PC-9 (cell line): ENCODE data around the gene EMD. TPM values are rescaled to one million over a fixed set of nuclear protein-coding genes. Genes with fewer than 3 reads are reported as not detected.

Experiments used
- BruUV-seq: library from RNA; stranded (reverse); fragments of 400-500 nt; replicated peaks from 2 replicates; lab custom pipeline; 2021; lab: Mats Ljungman, UMichigan
- CTCF ChIA-PET: fragments of 300-600 bp; sonication (Branson Sonifier 250); formaldehyde crosslinking; loops from one replicate; lab custom pipeline; 2022; ENCODE audit warnings: antibody characterized with exemption; lab: Charles Lee
- POLR2A ChIA-PET: fragments of 300-600 bp; sonication (Branson Sonifier 250); formaldehyde crosslinking; loops from one replicate; lab custom pipeline; 2022; ENCODE audit warnings: antibody characterized with exemption; ENCODE audit not compliant: unreplicated experiment; lab: Charles Lee
- DNase-seq, 2 experiments: peaks; one replicate each; pipeline versions ENCODE4 v3.0.0 to v3.0.0-alpha.2; 2015 to 2022; ENCODE audit warnings: mixed read lengths in 1 of 2
- H2AFZ ChIP-seq: fragments of 200-600 bp; sonication (generic); 2 replicates; pipeline ENCODE4 v1.8.1; 2017; ENCODE audit warnings: antibody characterized with exemption
- H3F3A ChIP-seq: fragments of 200-600 bp; sonication (generic); 2 replicates; pipeline ENCODE4 v1.8.1; 2017; ENCODE audit warnings: antibody characterized with exemption, mild to moderate bottlenecking, low read depth; ENCODE audit not compliant: insufficient read depth
- H3K27ac ChIP-seq: fragments of 200-600 bp; sonication (generic); 2 replicates; pipeline ENCODE4 v1.6.1; 2016; ENCODE audit warnings: mixed run types
- H3K27me3 ChIP-seq: fragments of 200-600 bp; sonication (generic); 2 replicates; pipeline ENCODE4 v1.6.1; 2016; ENCODE audit warnings: low read depth, mixed run types; ENCODE audit not compliant: insufficient read depth
- H3K36me3 ChIP-seq: fragments of 200-600 bp; sonication (generic); 2 replicates; pipeline ENCODE4 v1.6.1; 2016; ENCODE audit warnings: low read depth, mixed run types
- H3K4me1 ChIP-seq: fragments of 200-600 bp; sonication (generic); replicated peaks from 2 replicates; pipeline ENCODE4 v1.6.1; 2016; ENCODE audit warnings: mixed run types; ENCODE audit not compliant: insufficient read depth
- H3K4me2 ChIP-seq: fragments of 200-600 bp; sonication (generic); 2 replicates; pipeline ENCODE4 v1.6.1; 2017; ENCODE audit warnings: mixed run types
- H3K4me3 ChIP-seq: fragments of 200-600 bp; sonication (generic); 2 replicates; pipeline ENCODE4 v1.6.1; 2016; ENCODE audit warnings: mixed run types
- H3K79me2 ChIP-seq: fragments of 200-600 bp; sonication (generic); 2 replicates; pipeline ENCODE4 v1.6.1; 2017; ENCODE audit warnings: low read depth, mixed run types
- H3K9me2 ChIP-seq: fragments of 200-600 bp; sonication (generic); 2 replicates; pipeline ENCODE4 v1.8.1; 2017; ENCODE audit warnings: mild to moderate bottlenecking; ENCODE audit not compliant: insufficient read depth
- H3K9me3 ChIP-seq: fragments of 200-600 bp; sonication (generic); 2 replicates; pipeline ENCODE4 v1.8.1; 2016; ENCODE audit warnings: low read depth; ENCODE audit not compliant: insufficient read depth
- H4K20me1 ChIP-seq: fragments of 200-600 bp; sonication (generic); 2 replicates; pipeline ENCODE4 v1.8.1; 2017; ENCODE audit not compliant: insufficient read depth
- EZH2 ChIP-seq: fragments of 200-600 bp; sonication (generic); IDR thresholded peaks from 2 replicates; pipeline ENCODE4 v1.8.0; 2017; ENCODE audit warnings: antibody characterized with exemption, low read depth
- intact Hi-C: fragments of 100-400 bp; cut with micrococcal nuclease; formaldehyde crosslinking; loops from one replicate; pipeline ENCODE4 v1.10.0; 2022; ENCODE audit not compliant: unreplicated experiment
- total RNA-seq: library from RNA; stranded (reverse); gene quantifications from 2 replicates; pipeline ENCODE4 v1.2.3, GENCODE V29; 2021
- TF ChIP-seq, protein P1 (sequence below): fragments of 200-600 bp; sonication (generic); conservative IDR thresholded peaks from 2 replicates; pipeline ENCODE4 v1.6.1; 2017; ENCODE audit warnings: mixed run types, antibody characterized with exemption, mild to moderate bottlenecking, moderate library complexity

Gene EMD
- total RNA-seq, 1 experiment from 2014 or later: 164 TPM

DNA sequence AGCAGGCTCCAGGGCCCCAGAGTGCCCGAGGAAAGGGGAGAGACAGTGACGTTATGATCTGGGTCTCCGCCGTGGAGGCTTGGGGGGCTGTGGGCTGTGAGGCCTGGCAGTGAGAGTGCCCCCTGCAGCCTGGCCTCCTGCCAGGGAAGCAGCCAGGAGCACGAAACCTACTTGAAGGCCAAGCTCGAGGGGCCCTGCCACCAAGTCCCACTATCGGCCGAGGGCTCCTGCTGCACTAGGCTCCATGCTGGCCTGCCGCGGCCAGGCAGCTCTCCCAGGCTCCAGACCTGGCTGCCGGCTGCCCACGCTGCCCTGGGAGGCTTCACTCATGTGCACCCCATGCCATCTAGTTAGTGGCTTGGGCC lies 23.3 kb upstream of the EMD start:
- no peak overlapping the region for H3K27ac ChIP-seq
- intact Hi-C loops: no loop called here
- H3K79me2 ChIP-seq: no peaks in the 10 kb centered on the region
- BruUV-seq: no TSS peak
- H3K27me3 ChIP-seq: no peaks in the 10 kb centered on the region
- CTCF ChIA-PET: no interaction called here
- no peaks in the 10 kb centered on the region for H3K4me1 ChIP-seq
- 0 out of 2 replicates have a peak, but pooled peaks cover 10% of the 10 kb centered on the region for H4K20me1 ChIP-seq
- H3K9me2 ChIP-seq: no peaks in the 10 kb centered on the region
- H3K36me3 ChIP-seq: no peaks in the 10 kb centered on the region
- no peak overlapping the region for H3K4me2 ChIP-seq
- H2AFZ ChIP-seq: no peak overlapping the region
- no peaks in the 10 kb centered on the region for H3F3A ChIP-seq
- DNase-seq: peak in 1 of 2 experiments; percentile 6
- POLR2A ChIA-PET: no interaction called here
- no peaks in the 10 kb centered on the region for H3K9me3 ChIP-seq
- no peak for TF ChIP-seq EZH2
- TF ChIP-seq, protein P1, sequence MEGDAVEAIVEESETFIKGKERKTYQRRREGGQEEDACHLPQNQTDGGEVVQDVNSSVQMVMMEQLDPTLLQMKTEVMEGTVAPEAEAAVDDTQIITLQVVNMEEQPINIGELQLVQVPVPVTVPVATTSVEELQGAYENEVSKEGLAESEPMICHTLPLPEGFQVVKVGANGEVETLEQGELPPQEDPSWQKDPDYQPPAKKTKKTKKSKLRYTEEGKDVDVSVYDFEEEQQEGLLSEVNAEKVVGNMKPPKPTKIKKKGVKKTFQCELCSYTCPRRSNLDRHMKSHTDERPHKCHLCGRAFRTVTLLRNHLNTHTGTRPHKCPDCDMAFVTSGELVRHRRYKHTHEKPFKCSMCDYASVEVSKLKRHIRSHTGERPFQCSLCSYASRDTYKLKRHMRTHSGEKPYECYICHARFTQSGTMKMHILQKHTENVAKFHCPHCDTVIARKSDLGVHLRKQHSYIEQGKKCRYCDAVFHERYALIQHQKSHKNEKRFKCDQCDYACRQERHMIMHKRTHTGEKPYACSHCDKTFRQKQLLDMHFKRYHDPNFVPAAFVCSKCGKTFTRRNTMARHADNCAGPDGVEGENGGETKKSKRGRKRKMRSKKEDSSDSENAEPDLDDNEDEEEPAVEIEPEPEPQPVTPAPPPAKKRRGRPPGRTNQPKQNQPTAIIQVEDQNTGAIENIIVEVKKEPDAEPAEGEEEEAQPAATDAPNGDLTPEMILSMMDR: no peak
- no peak overlapping the region for H3K4me3 ChIP-seq

DNA sequence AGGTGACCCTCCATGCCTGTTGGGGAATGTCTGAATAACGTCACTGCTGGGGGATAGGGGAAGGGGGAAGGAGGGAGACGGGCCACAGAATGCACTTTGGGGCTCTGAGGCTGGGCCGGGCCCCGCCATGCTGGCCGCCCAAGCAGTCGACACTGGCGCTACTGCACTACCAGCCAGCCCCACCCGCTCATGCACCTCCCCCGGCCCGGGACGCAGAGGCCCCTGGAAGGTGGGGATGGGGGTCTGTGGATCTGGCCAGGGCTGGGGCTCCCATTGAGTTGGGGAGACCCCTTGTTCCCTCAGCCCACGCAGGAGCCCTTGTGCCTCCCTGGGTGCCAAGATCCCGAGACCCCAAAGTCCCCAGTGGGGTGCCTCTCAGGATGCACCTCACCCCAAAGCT lies 22.5 kb upstream of the EMD start:
- POLR2A ChIA-PET: no interaction called here
- Histone ChIP-seq H4K20me1 (0 out of 2 replicates have a peak, but pooled peaks cover 10% of the 10 kb centered on the region), H2AFZ (no peak overlapping the region), H3F3A (no peaks in the 10 kb centered on the region), H3K4me3 (no peak overlapping the region), H3K27ac (no peak overlapping the region), H3K9me3 (no peaks in the 10 kb centered on the region), H3K79me2 (no peaks in the 10 kb centered on the region), H3K36me3 (no peaks in the 10 kb centered on the region), H3K27me3 (no peaks in the 10 kb centered on the region), H3K4me2 (no peak overlapping the region), H3K4me1 (no peaks in the 10 kb centered on the region), H3K9me2 (no peaks in the 10 kb centered on the region)
- DNase-seq: no peak
- TF ChIP-seq, protein P1: no peak
- no peak for TF ChIP-seq EZH2
- intact Hi-C loops: no loop called here
- CTCF ChIA-PET: no interaction called here
- no TSS peak for BruUV-seq

DNA sequence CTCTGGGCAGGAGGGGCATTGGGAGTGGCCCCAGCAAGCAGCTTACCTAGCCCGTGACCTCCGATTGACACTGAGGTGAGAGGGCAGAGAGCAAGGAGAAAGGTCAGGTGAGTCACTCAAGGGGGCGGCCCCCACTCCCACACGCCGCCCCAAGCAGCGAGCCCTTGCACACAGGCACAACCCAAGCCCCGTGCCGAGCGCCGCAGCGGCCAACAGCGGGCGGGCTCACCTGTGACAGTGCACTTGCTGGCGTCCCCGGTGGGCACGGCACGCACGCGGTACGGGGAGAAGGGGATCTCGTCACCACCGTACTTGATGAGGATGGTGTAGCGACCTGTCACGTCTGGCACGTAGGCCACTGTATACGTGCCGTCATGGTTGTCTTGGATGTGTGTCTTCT lies 21.9 kb upstream of the EMD start:
- Histone ChIP-seq H3K79me2 (no peaks in the 10 kb centered on the region), H3K9me2 (no peaks in the 10 kb centered on the region), H3K4me3 (no peak overlapping the region), H3F3A (no peaks in the 10 kb centered on the region), H2AFZ (no peak overlapping the region), H3K36me3 (no peaks in the 10 kb centered on the region), H3K4me1 (no peaks in the 10 kb centered on the region), H3K27ac (no peak overlapping the region), H3K9me3 (no peaks in the 10 kb centered on the region), H4K20me1 (0 out of 2 replicates have a peak, but pooled peaks cover 10% of the 10 kb centered on the region), H3K4me2 (no peak overlapping the region), H3K27me3 (no peaks in the 10 kb centered on the region)
- intact Hi-C loops: no loop called here
- TF ChIP-seq, protein P1: no peak
- TF ChIP-seq EZH2: no peak
- ChIA-PET POLR2A (no interaction called here), CTCF (no interaction called here)
- DNase-seq: peak in 1 of 2 experiments; percentile 3
- no TSS peak for BruUV-seq
